Pulmonary artery endothelial cell (primary cell): ENCODE data around the gene TBX15. TPM values are rescaled to one million over a fixed set of nuclear protein-coding genes. Genes with fewer than 3 reads are reported as not detected.

Experiments
- total RNA-seq: library from RNA; depleted of rRNA; stranded (reverse); fragments of >200 nt; gene quantifications from 2 replicates; pipeline ENCODE4 v1.2.3, GENCODE V29; 2014

TBX15 gene
- total RNA-seq, 1 donor from 2014 or later: not detected

Other genes starting within 250 kb of the TBX15 start
- gene WARS2, start 152.3 kb upstream of the TBX15 start, total RNA-seq: 16.4 and 22.3 TPM in 2 replicates